NT2/D1 (cell line): ENCODE measurements around the gene RPL6.

Experiments
- DNase-seq: peaks from one replicate; pipeline ENCODE4 v3.0.0-alpha.2; 2011; ENCODE audit warnings: low read depth, low spot score
- H3K27me3 ChIP-seq: 2 replicates; pipeline ENCODE4 v1.6.0; 2011; ENCODE audit warnings: mild to moderate bottlenecking; ENCODE audit not compliant: insufficient read length, insufficient read depth
- H3K36me3 ChIP-seq: 2 replicates; pipeline ENCODE4 v1.6.1; 2011; ENCODE audit warnings: mild to moderate bottlenecking, low read length, mixed read lengths; ENCODE audit not compliant: insufficient read depth, insufficient read length
- H3K4me1 ChIP-seq: 2 replicates; pipeline ENCODE4 v1.5.1; 2011; ENCODE audit not compliant: insufficient read depth, insufficient read length
- H3K4me3 ChIP-seq: 2 replicates; pipeline ENCODE4 v1.5.1; 2011; ENCODE audit warnings: low read depth; ENCODE audit not compliant: insufficient read length
- H3K9ac ChIP-seq: 2 replicates; pipeline ENCODE4 v1.6.0; 2011; ENCODE audit warnings: low read depth; ENCODE audit not compliant: insufficient read length
- H3K9me3 ChIP-seq: 2 replicates; pipeline ENCODE4 v1.5.1; 2011; ENCODE audit warnings: mild to moderate bottlenecking, low read length; ENCODE audit not compliant: insufficient read depth
- SUZ12 ChIP-seq: IDR thresholded peaks from 2 replicates; pipeline ENCODE4 v1.6.1; 2011; ENCODE audit not compliant: insufficient read length, insufficient read depth; ENCODE audit errors: extremely low read depth
- YY1 ChIP-seq: IDR thresholded peaks from 2 replicates; pipeline ENCODE4 v1.6.1; 2011; ENCODE audit not compliant: insufficient read length, insufficient read depth
- ZNF274 ChIP-seq: IDR thresholded peaks from 2 replicates; pipeline ENCODE4 v1.6.1; 2011; ENCODE audit warnings: mild to moderate bottlenecking, low read depth, low read length

Gene RPL6

GRCh38 chr12:112370868-112371510, 38.4 kb downstream of the RPL6 start:
- Histone ChIP-seq H3K4me3 (no peak overlapping the region), H3K36me3 (no peaks in the 10 kb centered on the region), H3K9ac (no peak overlapping the region), H3K9me3 (no peaks in the 10 kb centered on the region), H3K4me1 (no peaks in the 10 kb centered on the region), H3K27me3 (no peaks in the 10 kb centered on the region)
- TF ChIP-seq ZNF274: no peak
- TF ChIP-seq YY1: no peak
- DNase-seq: no peak

DNA sequence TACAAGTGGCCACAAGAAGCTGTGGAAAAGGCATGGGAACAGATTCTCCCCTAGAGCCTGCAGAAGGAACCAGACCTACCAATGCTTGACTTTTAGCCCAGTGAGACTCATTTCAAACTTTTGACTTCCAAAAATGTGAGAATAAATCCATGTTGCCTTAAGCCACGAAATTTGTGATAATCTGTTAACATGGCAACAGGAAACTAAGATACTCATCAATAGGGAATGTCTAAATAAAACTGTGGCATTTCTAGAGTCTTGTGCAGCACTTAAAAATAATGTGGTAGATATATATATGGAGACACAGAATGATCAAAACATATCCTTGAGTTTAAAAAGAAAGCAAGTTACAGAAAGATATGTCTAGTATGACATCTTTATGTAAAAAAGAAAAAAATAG, 39.2 kb downstream of the RPL6 start:
- TF ChIP-seq SUZ12 (no peak), ZNF274 (no peak), YY1 (no peak)
- Histone ChIP-seq H3K4me1 (no peaks in the 10 kb centered on the region), H3K27me3 (no peaks in the 10 kb centered on the region), H3K9ac (no peak overlapping the region), H3K36me3 (no peaks in the 10 kb centered on the region), H3K4me3 (no peak overlapping the region), H3K9me3 (no peaks in the 10 kb centered on the region)
- DNase-seq: no peak

- Histone ChIP-seq H3K4me3 (no peak overlapping the region), H3K9ac (peak overlapping the region; percentile 5), H3K9me3 (no peaks in the 10 kb centered on the region), H3K27me3 (no peaks in the 10 kb centered on the region), H3K36me3 (no peaks in the 10 kb centered on the region), H3K4me1 (no peaks in the 10 kb centered on the region)
- DNase-seq: no peak
- TF ChIP-seq ZNF274 (no peak), YY1 (no peak), SUZ12 (no peak)
These were observed 40.5 kb downstream of the RPL6 start for GRCh38 chr12:112368856-112369255.

DNA sequence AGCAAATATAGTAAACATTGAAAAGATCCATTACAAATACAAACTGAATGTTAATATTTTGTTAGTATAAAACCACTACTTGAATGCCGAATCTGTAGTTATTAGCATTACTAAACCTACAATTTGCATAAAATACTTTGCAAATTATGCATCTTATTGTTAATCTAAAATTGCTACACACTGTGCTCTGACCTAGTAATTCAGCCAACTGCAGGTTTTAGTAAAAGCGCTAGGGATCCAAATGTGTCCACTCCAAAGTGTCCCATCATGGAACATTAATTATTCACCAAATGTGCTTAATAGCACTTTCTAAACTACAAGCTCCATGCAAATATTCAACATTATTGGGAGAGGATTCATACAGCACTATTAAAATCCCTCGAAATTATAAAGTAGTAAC, 41.4 kb downstream of the RPL6 start:
- H3K4me1 ChIP-seq: no peaks in the 10 kb centered on the region
- no peak for TF ChIP-seq YY1
- no peak for TF ChIP-seq SUZ12
- TF ChIP-seq ZNF274: no peak
- no peaks in the 10 kb centered on the region for H3K9me3 ChIP-seq
- H3K36me3 ChIP-seq: no peaks in the 10 kb centered on the region
- DNase-seq: no peak
- no peak overlapping the region for H3K9ac ChIP-seq
- no peak overlapping the region for H3K4me3 ChIP-seq
- no peaks in the 10 kb centered on the region for H3K27me3 ChIP-seq

- Histone ChIP-seq H3K9ac (no peak overlapping the region), H3K27me3 (no peaks in the 10 kb centered on the region), H3K9me3 (no peaks in the 10 kb centered on the region), H3K4me3 (no peak overlapping the region), H3K4me1 (no peaks in the 10 kb centered on the region), H3K36me3 (no peaks in the 10 kb centered on the region)
- DNase-seq: no peak
- TF ChIP-seq SUZ12 (no peak), YY1 (no peak), ZNF274 (no peak)
These were observed 47.1 kb downstream of the RPL6 start for GRCh38 chr12:112362310-112362709.

DNA sequence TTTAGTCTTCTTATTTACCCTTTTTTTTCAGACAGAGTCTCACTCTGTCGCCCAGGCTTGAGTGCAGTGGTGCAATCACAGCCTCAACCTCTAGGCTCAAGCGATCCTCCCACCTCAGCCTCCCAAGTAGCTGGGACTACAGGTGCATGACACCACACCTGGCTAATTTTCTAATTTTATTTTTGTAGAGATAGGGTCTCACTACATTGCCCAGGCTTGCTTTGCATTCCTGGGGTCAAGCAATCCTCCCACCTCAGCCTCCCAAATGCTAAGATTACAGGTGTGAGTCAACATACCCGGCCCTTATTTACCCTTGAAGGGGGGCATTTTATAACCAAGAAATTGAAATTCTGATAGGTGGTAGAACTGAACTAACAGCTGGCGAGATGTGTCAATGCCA, 48.1 kb downstream of the RPL6 start:
- Histone ChIP-seq H3K36me3 (no peaks in the 10 kb centered on the region), H3K9ac (no peak overlapping the region), H3K4me1 (no peaks in the 10 kb centered on the region), H3K9me3 (no peaks in the 10 kb centered on the region), H3K4me3 (no peak overlapping the region), H3K27me3 (no peaks in the 10 kb centered on the region)
- TF ChIP-seq ZNF274: no peak
- TF ChIP-seq SUZ12: no peak
- DNase-seq: no peak

DNA sequence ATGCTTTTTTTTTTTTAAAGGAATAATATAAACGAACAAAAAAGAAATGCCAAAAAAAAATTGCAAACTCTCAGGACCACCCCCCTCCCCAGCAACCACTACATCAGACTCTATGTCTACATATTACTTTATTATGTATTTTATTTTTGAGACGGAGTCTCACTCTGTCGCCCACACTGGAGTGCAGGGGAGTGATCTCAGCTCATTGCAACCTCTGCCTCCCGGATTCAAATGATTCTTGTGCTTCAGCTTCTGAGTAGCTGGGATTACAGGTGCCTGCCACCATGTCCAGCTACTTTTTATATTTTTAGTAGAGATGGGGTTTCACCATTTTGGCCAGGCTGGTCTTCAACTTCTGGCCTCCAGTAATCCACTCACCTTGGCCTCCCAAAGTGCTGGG, 50.1 kb downstream of the RPL6 start:
- TF ChIP-seq SUZ12 (no peak), YY1 (no peak), ZNF274 (no peak)
- no peaks in the 10 kb centered on the region for H3K9me3 ChIP-seq
- no peak for DNase-seq
- no peaks in the 10 kb centered on the region for H3K27me3 ChIP-seq
- H3K4me1 ChIP-seq: no peaks in the 10 kb centered on the region
- no peak overlapping the region for H3K4me3 ChIP-seq
- no peaks in the 10 kb centered on the region for H3K36me3 ChIP-seq
- H3K9ac ChIP-seq: no peak overlapping the region
